HL-60 (cell line): ENCODE data around the gene MEIOB.

Source experiments
- GABPA ChIP-seq: IDR thresholded peaks from 2 replicates; pipeline ENCODE4 v1.6.1; 2012; ENCODE audit warnings: low read depth
- POLR2AphosphoS5 ChIP-seq: IDR thresholded peaks from 2 replicates; pipeline ENCODE4 v1.6.1; 2012; ENCODE audit warnings: low read depth
- SPI1 ChIP-seq: IDR thresholded peaks from 2 replicates; pipeline ENCODE4 v1.6.1; 2012; ENCODE audit warnings: low read depth, mild to moderate bottlenecking, borderline replicate concordance
- TF ChIP-seq, protein P1 (sequence below): IDR thresholded peaks from one replicate; pipeline ENCODE4 v1.5.1; 2011; ENCODE audit warnings: low read length, control low read depth, inconsistent platforms; ENCODE audit not compliant: insufficient read depth
- TF ChIP-seq, protein P2 (sequence below): IDR thresholded peaks from 2 replicates; pipeline ENCODE4 v1.6.1; 2012; ENCODE audit warnings: low read depth; ENCODE audit not compliant: insufficient replicate concordance

DNA sequence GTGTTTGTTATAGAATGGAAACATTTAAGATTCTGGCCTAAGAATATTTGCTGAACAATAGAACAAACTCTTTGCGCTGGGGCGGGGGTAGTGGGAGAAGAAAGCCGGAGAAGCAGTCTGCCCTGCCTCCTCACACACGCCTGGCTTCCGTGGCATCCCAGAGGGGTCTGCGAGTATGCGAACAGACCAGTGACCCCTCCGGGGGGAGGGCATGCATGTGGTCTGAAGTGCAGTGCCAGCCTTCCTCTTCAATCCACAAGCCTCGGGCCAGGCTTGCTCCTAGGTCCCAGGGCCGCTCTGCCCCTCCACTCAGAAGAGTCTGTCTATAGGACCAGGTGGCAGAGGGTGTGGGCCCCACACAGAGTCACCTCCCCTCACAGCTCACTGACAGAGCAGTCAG lies 64.3 kb downstream of the MEIOB start:
- TF ChIP-seq, protein P1, sequence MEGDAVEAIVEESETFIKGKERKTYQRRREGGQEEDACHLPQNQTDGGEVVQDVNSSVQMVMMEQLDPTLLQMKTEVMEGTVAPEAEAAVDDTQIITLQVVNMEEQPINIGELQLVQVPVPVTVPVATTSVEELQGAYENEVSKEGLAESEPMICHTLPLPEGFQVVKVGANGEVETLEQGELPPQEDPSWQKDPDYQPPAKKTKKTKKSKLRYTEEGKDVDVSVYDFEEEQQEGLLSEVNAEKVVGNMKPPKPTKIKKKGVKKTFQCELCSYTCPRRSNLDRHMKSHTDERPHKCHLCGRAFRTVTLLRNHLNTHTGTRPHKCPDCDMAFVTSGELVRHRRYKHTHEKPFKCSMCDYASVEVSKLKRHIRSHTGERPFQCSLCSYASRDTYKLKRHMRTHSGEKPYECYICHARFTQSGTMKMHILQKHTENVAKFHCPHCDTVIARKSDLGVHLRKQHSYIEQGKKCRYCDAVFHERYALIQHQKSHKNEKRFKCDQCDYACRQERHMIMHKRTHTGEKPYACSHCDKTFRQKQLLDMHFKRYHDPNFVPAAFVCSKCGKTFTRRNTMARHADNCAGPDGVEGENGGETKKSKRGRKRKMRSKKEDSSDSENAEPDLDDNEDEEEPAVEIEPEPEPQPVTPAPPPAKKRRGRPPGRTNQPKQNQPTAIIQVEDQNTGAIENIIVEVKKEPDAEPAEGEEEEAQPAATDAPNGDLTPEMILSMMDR: no peak
- no peak for TF ChIP-seq POLR2AphosphoS5
- TF ChIP-seq GABPA: no peak
- TF ChIP-seq, protein P2, sequence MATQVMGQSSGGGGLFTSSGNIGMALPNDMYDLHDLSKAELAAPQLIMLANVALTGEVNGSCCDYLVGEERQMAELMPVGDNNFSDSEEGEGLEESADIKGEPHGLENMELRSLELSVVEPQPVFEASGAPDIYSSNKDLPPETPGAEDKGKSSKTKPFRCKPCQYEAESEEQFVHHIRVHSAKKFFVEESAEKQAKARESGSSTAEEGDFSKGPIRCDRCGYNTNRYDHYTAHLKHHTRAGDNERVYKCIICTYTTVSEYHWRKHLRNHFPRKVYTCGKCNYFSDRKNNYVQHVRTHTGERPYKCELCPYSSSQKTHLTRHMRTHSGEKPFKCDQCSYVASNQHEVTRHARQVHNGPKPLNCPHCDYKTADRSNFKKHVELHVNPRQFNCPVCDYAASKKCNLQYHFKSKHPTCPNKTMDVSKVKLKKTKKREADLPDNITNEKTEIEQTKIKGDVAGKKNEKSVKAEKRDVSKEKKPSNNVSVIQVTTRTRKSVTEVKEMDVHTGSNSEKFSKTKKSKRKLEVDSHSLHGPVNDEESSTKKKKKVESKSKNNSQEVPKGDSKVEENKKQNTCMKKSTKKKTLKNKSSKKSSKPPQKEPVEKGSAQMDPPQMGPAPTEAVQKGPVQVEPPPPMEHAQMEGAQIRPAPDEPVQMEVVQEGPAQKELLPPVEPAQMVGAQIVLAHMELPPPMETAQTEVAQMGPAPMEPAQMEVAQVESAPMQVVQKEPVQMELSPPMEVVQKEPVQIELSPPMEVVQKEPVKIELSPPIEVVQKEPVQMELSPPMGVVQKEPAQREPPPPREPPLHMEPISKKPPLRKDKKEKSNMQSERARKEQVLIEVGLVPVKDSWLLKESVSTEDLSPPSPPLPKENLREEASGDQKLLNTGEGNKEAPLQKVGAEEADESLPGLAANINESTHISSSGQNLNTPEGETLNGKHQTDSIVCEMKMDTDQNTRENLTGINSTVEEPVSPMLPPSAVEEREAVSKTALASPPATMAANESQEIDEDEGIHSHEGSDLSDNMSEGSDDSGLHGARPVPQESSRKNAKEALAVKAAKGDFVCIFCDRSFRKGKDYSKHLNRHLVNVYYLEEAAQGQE: no peak
- TF ChIP-seq SPI1: no peak
